H1 (cell line): ENCODE results near the gene WDR38. TPM values are rescaled to one million over a fixed set of nuclear protein-coding genes. Genes with fewer than 3 reads are reported as not detected.

Experiments
- CTCF ChIA-PET: fragments of 300-600 bp; sonication (Branson Sonifier 250); formaldehyde crosslinking; loops from one replicate; lab custom pipeline; 2021; ENCODE audit not compliant: partially characterized antibody; lab: Charles Lee
- POLR2A ChIA-PET: fragments of 300-600 bp; sonication (Branson Sonifier 250); formaldehyde crosslinking; loops from one replicate; lab custom pipeline; 2021; ENCODE audit warnings: inconsistent platforms; ENCODE audit not compliant: partially characterized antibody; lab: Charles Lee
- DNase-seq, 2 experiments: peaks; one replicate each; pipeline versions ENCODE4 v3.0.0 to v3.0.0-alpha.2; 2010 to 2022; ENCODE audit warnings: low spot score in 2 of 2, low read depth in 1 of 2, mixed read lengths in 1 of 2
- FAIRE-seq: peaks from 2 replicates; lab custom pipeline; 2011; peaks lifted over from hg19 to GRCh38; lab: Jason Lieb, UNC
- H2AFZ ChIP-seq: 2 replicates; pipeline ENCODE4 v1.8.1; 2012; ENCODE audit warnings: low read length, inconsistent platforms
- H2AK5ac ChIP-seq: 2 replicates; pipeline ENCODE4 v1.6.1; 2013; ENCODE audit warnings: low read depth, low read length
- H2BK120ac ChIP-seq: replicated peaks from 2 replicates; pipeline ENCODE3; 2013; ENCODE audit warnings: low read depth, low read length, inconsistent platforms
- H2BK12ac ChIP-seq: 2 replicates; pipeline ENCODE4 v1.6.1; 2013; ENCODE audit warnings: low read depth, low read length
- H2BK15ac ChIP-seq: 2 replicates; pipeline ENCODE4 v1.6.1; 2013; ENCODE audit warnings: low read length
- H2BK20ac ChIP-seq: 2 replicates; pipeline ENCODE4 v1.6.1; 2013; ENCODE audit warnings: low read length
- H2BK5ac ChIP-seq: 2 replicates; pipeline ENCODE4 v1.6.1; 2013; ENCODE audit warnings: low read depth, low read length
- H3K14ac ChIP-seq: 2 replicates; pipeline ENCODE4 v1.6.1; 2013; ENCODE audit warnings: inconsistent platforms; ENCODE audit not compliant: insufficient read length
- H3K18ac ChIP-seq: 2 replicates; pipeline ENCODE4 v1.6.1; 2013; ENCODE audit warnings: low read length; ENCODE audit errors: extremely low read depth
- H3K23ac ChIP-seq: 2 replicates; pipeline ENCODE4 v1.6.1; 2013; ENCODE audit warnings: inconsistent platforms; ENCODE audit not compliant: insufficient read length
- H3K23me2 ChIP-seq: 2 replicates; pipeline ENCODE4 v1.6.1; 2013; ENCODE audit warnings: low read depth, low read length
- H3K27ac ChIP-seq: 2 replicates; pipeline ENCODE4 v1.6.1; 2011; ENCODE audit warnings: low read depth, low read length, inconsistent platforms
- H3K27me3 ChIP-seq, 4 experiments: replicated peaks in 1 of 4; 1 replicate in 1 of 4; 2 replicates in 3 of 4; pipeline versions ENCODE4 v1.6.1 to v1.8.1; 2011 to 2013; ENCODE audit warnings: low read length in 3 of 4, mild to moderate bottlenecking in 3 of 4, inconsistent platforms in 2 of 4, mixed read lengths in 2 of 4, moderate library complexity in 1 of 4; ENCODE audit not compliant: control insufficient read depth in 3 of 4, insufficient read depth in 3 of 4; ENCODE audit errors: extremely low read depth in 1 of 4
- H3K36me3 ChIP-seq, 4 experiments: 2 replicates each; pipeline versions ENCODE4 v1.6.1 to v1.8.1; 2011 to 2013; ENCODE audit warnings: mild to moderate bottlenecking in 4 of 4, low read length in 3 of 4, moderate library complexity in 2 of 4, control low read depth in 1 of 4, inconsistent platforms in 1 of 4; ENCODE audit not compliant: insufficient read depth in 4 of 4, control insufficient read depth in 2 of 4
- H3K4ac ChIP-seq: replicated peaks from 2 replicates; pipeline ENCODE3; 2013; ENCODE audit warnings: low read length, low read depth, mixed read lengths, inconsistent platforms; ENCODE audit not compliant: insufficient read length
- H3K4me1 ChIP-seq, 4 experiments: replicated peaks in 1 of 4; 1 replicate in 1 of 4; 2 replicates in 3 of 4; pipeline versions ENCODE4 v1.6.1 to v1.8.1; 2011 to 2013; ENCODE audit warnings: low read length in 3 of 4, inconsistent platforms in 2 of 4, mixed read lengths in 1 of 4; ENCODE audit not compliant: insufficient read depth in 4 of 4, control insufficient read depth in 3 of 4
- H3K4me2 ChIP-seq, 2 experiments: 2 replicates each; pipeline versions ENCODE4 v1.6.1 to v1.8.1; 2011 to 2013; ENCODE audit warnings: low read depth in 2 of 2, low read length in 2 of 2, control low read depth in 1 of 2, inconsistent platforms in 1 of 2, mild to moderate bottlenecking in 1 of 2; ENCODE audit not compliant: insufficient read depth in 1 of 2
- H3K4me3 ChIP-seq, 4 experiments: fragments of 200-600, 300-600 bp in 1 of 4; sonication (generic), shearing (Covaris generic), sonication (Bioruptor Twin) in 1 of 4; 2 replicates each; pipeline versions ENCODE4 v1.5.1 to v1.8.1; 2011 to 2016; ENCODE audit warnings: low read length in 4 of 4, low read depth in 3 of 4, control low read depth in 2 of 4, inconsistent platforms in 2 of 4, mild to moderate bottlenecking in 2 of 4, mixed read lengths in 1 of 4, moderate library complexity in 1 of 4; ENCODE audit not compliant: insufficient read depth in 2 of 4; ENCODE audit errors: extremely low read depth in 1 of 4
- H3K56ac ChIP-seq: replicated peaks from 2 replicates; pipeline ENCODE3; 2013; ENCODE audit warnings: low read depth, mild to moderate bottlenecking, mixed read lengths, low read length, inconsistent platforms; ENCODE audit not compliant: insufficient read length
- H3K79me1 ChIP-seq: 2 replicates; pipeline ENCODE4 v1.6.1; 2013; ENCODE audit warnings: low read depth, low read length, control low read depth
- H3K79me2 ChIP-seq, 2 experiments: 2 replicates each; pipeline versions ENCODE4 v1.6.1 to v1.8.1; 2012 to 2013; ENCODE audit warnings: low read length in 2 of 2, mild to moderate bottlenecking in 2 of 2, inconsistent platforms in 1 of 2; ENCODE audit not compliant: insufficient read depth in 2 of 2, control insufficient read depth in 1 of 2
- H3K9ac ChIP-seq, 4 experiments: replicated peaks in 1 of 4; 1 replicate in 1 of 4; 2 replicates in 3 of 4; pipeline versions ENCODE4 v1.6.1 to v1.8.1; 2011 to 2013; ENCODE audit warnings: low read depth in 3 of 4, low read length in 3 of 4, control low read depth in 2 of 4, mild to moderate bottlenecking in 2 of 4, moderate library complexity in 2 of 4, inconsistent platforms in 1 of 4; ENCODE audit errors: extremely low read depth in 1 of 4
- H3K9me3 ChIP-seq, 2 experiments: 2 replicates each; pipeline versions ENCODE4 v1.6.1 to v1.8.1; 2012 to 2013; ENCODE audit warnings: mild to moderate bottlenecking in 2 of 2, moderate library complexity in 2 of 2, control low read depth in 1 of 2, inconsistent platforms in 1 of 2, low read depth in 1 of 2, low read length in 1 of 2, mixed read lengths in 1 of 2; ENCODE audit not compliant: insufficient read depth in 2 of 2
- H4K20me1 ChIP-seq, 2 experiments: replicated peaks in 1 of 2; 2 replicates each; pipeline versions ENCODE3 to v1.8.1; 2011 to 2013; ENCODE audit warnings: inconsistent platforms in 2 of 2, low read length in 2 of 2, mild to moderate bottlenecking in 1 of 2; ENCODE audit not compliant: insufficient read depth in 2 of 2, control insufficient read depth in 1 of 2
- H4K5ac ChIP-seq: 2 replicates; pipeline ENCODE4 v1.6.1; 2013; ENCODE audit warnings: low read length, low read depth, mixed read lengths, inconsistent platforms; ENCODE audit not compliant: insufficient read length
- H4K8ac ChIP-seq: 2 replicates; pipeline ENCODE4 v1.8.0; 2013; ENCODE audit warnings: mild to moderate bottlenecking, moderate library complexity, low read length, inconsistent platforms; ENCODE audit not compliant: insufficient read depth; ENCODE audit errors: extremely low read depth
- H4K91ac ChIP-seq: replicated peaks from 2 replicates; pipeline ENCODE3; 2013; ENCODE audit warnings: low read length, mixed read lengths, inconsistent platforms; ENCODE audit not compliant: insufficient read length
- POU5F1 ChIP-seq: IDR thresholded peaks from 2 replicates; pipeline ENCODE4 v1.6.1; 2011; ENCODE audit warnings: low read depth, mild to moderate bottlenecking, low read length, moderate library complexity
- SIX5 ChIP-seq: IDR thresholded peaks from 2 replicates; pipeline ENCODE4 v1.6.1; 2011; ENCODE audit warnings: mild to moderate bottlenecking, low read depth, low read length
- SUZ12 ChIP-seq: fragments of 200-600 bp; sonication (generic); IDR thresholded peaks from 2 replicates; pipeline ENCODE4 v1.6.1; 2012; ENCODE audit warnings: mild to moderate bottlenecking, inconsistent platforms, low read length, moderate library complexity, mixed read lengths
- ZNF274 ChIP-seq: IDR thresholded peaks from 2 replicates; pipeline ENCODE4 v1.7.0; 2012; ENCODE audit warnings: low read length, borderline replicate concordance; ENCODE audit errors: extremely low read depth
- WGBS, 2 experiments: shearing (Covaris generic) in 1 of 2; methylation state at CpG; one replicate each; pipeline versions ENCODE4 v1.1.6 to v1.1.7; 2013 to 2015; ENCODE audit warnings: low lambda C conversion rate in 2 of 2, mixed read lengths in 2 of 2, inconsistent platforms in 1 of 2, low coverage in 1 of 2, missing lambda C conversion rate in 1 of 2; ENCODE audit not compliant: insufficient replicate concordance in 2 of 2, insufficient coverage in 1 of 2, insufficient read length in 1 of 2; ENCODE audit errors: extremely low coverage in 1 of 2, missing lambda C conversion rate in 1 of 2; 5-methylcytosine and 5-hydroxymethylcytosine counted together
- polyA plus RNA-seq, 7 experiments: library from polyadenylated mRNA; depleted of rRNA in 3 of 7; stranded (reverse) in 5 of 7; unstranded in 2 of 7; fragments of >200 nt in 5 of 7; fragments of 200-250 nt in 2 of 7; gene quantifications; 1 replicate in 5 of 7; 2 replicates in 1 of 7; 4 replicates in 1 of 7; pipeline versions ENCODE4 v1.2.1 to v1.2.3, GENCODE V29; 2011 to 2013; ENCODE audit warnings: missing spikeins in 2 of 7, mixed read lengths in 2 of 7
- total RNA-seq: library from RNA; stranded (reverse); fragmentation: NEBNext Ultra II Directional; extraction: Animal tissue kit (Norgen Biotek cat#: 25700); gene quantifications from 2 replicates; pipeline ENCODE4 v1.2.1, GENCODE V29; 2021

The WDR38 gene
- total and polyA plus RNA-seq, 2 of the 8 experiments (the other 6 are each of a cell fraction or from before 2014, with no cell fraction given): not detected

DNA sequence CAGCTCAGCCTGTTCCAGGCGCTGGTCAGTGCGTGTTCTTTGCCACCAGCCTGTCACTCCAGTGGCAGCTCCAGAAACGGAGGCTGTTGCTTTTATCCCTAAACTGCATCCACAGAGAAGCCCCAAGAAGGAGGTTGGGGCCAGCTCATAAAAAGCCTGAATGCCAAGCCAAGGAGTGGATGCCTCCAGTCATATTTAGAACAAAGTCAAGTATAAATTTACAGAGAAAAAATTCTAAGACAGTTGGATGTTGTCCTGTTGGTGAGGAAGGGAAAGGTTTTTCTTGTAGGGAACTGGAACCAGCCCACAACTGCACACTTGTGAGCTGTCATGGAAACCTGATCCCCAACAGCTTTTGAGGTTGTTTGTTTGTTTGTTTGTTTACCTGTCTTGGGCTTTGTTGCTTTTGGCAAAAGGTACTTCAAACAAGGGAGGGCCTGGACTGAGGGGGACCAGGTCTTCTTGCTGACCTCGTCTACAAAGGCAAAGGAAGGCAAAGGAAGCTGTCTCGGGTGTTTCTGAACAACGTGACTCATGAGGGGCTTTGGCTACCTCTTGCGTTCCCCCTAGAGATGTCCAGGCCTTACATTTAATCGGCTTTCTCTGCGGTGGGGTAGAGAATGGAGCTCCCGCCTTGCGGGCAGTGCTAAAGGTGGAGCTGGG is 39.6 kb upstream of the WDR38 start:
- no peak overlapping the region for H3K23ac ChIP-seq
- TF ChIP-seq POU5F1 (no peak), SIX5 (no peak), SUZ12 (no peak), ZNF274 (no peak)
- TF ChIP-seq, all 59 proteins: peak for 0
- Histone ChIP-seq H3K27ac (no peak overlapping the region), H4K8ac (no peak overlapping the region), H3K4ac (no peak overlapping the region), H3K18ac (0 out of 2 replicates have a peak overlapping the region, but pooled peaks have one; percentile 3), H3K4me3 (no peak overlapping the region), H4K91ac (no peak overlapping the region), H3K4me2 (no peak overlapping the region), H3K9ac (no peak overlapping the region; a peak in 1 of 7 replicates), H3K9me3 (no peaks in the 10 kb centered on the region), H2AFZ (no peak overlapping the region), H4K5ac (no peak overlapping the region), H2BK120ac (no peak overlapping the region), H4K20me1 (no peaks in the 10 kb centered on the region), H3K56ac (no peak overlapping the region), H2BK12ac (peak overlapping the region; percentile 93; the same call in 1 of the 2 replicates), H3K27me3 (no peaks in the 10 kb centered on the region), H2AK5ac (0 out of 2 replicates have a peak overlapping the region, but pooled peaks have one; percentile 41), H3K14ac (no peak overlapping the region), H2BK20ac (peak overlapping the region; percentile 2; the same call in 1 of the 2 replicates), H2BK5ac (peak overlapping the region; percentile 54; the same call in 1 of the 2 replicates), H3K79me1 (no peaks in the 10 kb centered on the region), H3K79me2 (no peaks in the 10 kb centered on the region), H3K4me1 (peaks cover 10 to 21% (median 16%) of the 10 kb centered on the region in 4 experiments), H3K23me2 (peaks cover 2% of the 10 kb centered on the region; the same call in 1 of the 2 replicates), H2BK15ac (peak overlapping the region; percentile 61; the same call in 1 of the 2 replicates), H3K36me3 (no peaks in the 10 kb centered on the region)
- FAIRE-seq (no peak), DNase-seq (no peak)
- POLR2A ChIA-PET: interaction anchor here (0.8 to 5.9 kb wide), 6 partner anchors 24 to 48 kb away, joined by 3 to 23 read pairs (median 4); partner anchors contain the start of genes ARPC5L, NR6A1 and RPL35
- CTCF ChIA-PET: interaction anchor here (0.7 to 65.2 kb wide), 8 partner anchors 15 to 196 kb away, joined by 3 to 1529 read pairs (median 4); partner anchors contain the start of genes ARPC5L, NR6A1, OLFML2A and RPL35
- 97% methylated on average over 11 of the region's 11 CpGs; no CpG with 5 or more reads in 1 of the 2 experiments for WGBS, 2 experiments
